HCT116 (cell line): ENCODE measurements around the gene NTNG1. TPM values are rescaled to one million over a fixed set of nuclear protein-coding genes. Genes with fewer than 3 reads are reported as not detected.

Experiments
- ATAC-seq: fragments of 200-7000 bp; cut with Tn5 transposase; 2 replicates; pipeline ENCODE4 v1.9.1; 2020; ENCODE audit warnings: mild to moderate bottlenecking, moderate library complexity
- BruUV-seq: library from RNA; stranded (reverse); fragments of 400-500 nt; replicated peaks from 2 replicates; lab custom pipeline; 2021; lab: Mats Ljungman, UMichigan
- CTCF ChIA-PET: fragments of 300-600 bp; sonication (Branson Sonifier 250); formaldehyde crosslinking; loops from one replicate; lab custom pipeline; 2021; ENCODE audit warnings: antibody characterized with exemption; lab: Charles Lee
- POLR2A ChIA-PET: fragments of 300-600, 350-600 bp; sonication (Branson Sonifier 250); formaldehyde crosslinking; loops from one replicate; lab custom pipeline; 2021; ENCODE audit warnings: antibody characterized with exemption; lab: Charles Lee
- RAD21 ChIA-PET, 2 experiments: fragments of 300-600 bp; sonication (Branson Sonifier 250); formaldehyde crosslinking; loops; one replicate each; lab custom pipeline; 2023; ENCODE audit warnings: low total read pairs in 2 of 2; ENCODE audit not compliant: uncharacterized antibody in 2 of 2, unreplicated experiment in 2 of 2, low non-redundant PET in 1 of 2; lab: Charles Lee
- DNase-seq: peaks from one replicate; pipeline ENCODE4 v3.0.0-alpha.2; 2010; ENCODE audit warnings: low read depth, low spot score
- H2AFZ ChIP-seq: fragments of 200-600 bp; shearing (Covaris generic), sonication (generic); 2 replicates; pipeline ENCODE4 v1.6.1; 2017; ENCODE audit warnings: low read depth, mixed run types, mixed read lengths, antibody characterized with exemption, low read length; ENCODE audit not compliant: poor library complexity, severe bottlenecking
- H3K27ac ChIP-seq: 2 replicates; pipeline ENCODE4 v1.5.1; 2012; ENCODE audit warnings: low read depth, low read length
- H3K27me3 ChIP-seq: fragments of 200-600 bp; sonication (generic); 2 replicates; pipeline ENCODE4 v1.6.1; 2016; ENCODE audit warnings: mixed run types, low read length, mixed read lengths; ENCODE audit not compliant: insufficient read depth
- H3K36me3 ChIP-seq, 2 experiments: fragments of 200-500 bp in 1 of 2; fragments of 200-600 bp in 1 of 2; sonication (Bioruptor generic) in 1 of 2; sonication (generic) in 1 of 2; 2 replicates each; pipeline versions ENCODE4 v1.5.1 to v1.6.1; 2014 to 2016; ENCODE audit warnings: low read length in 2 of 2, inconsistent platforms in 1 of 2, mixed read lengths in 1 of 2, mixed run types in 1 of 2; ENCODE audit not compliant: insufficient read depth in 2 of 2, control insufficient read depth in 1 of 2
- H3K4me1 ChIP-seq, 2 experiments: fragments of 200-600 bp in 1 of 2; sonication (generic) in 1 of 2; 2 replicates each; pipeline versions ENCODE4 v1.5.1 to v1.6.1; 2012 to 2017; ENCODE audit warnings: low read length in 2 of 2, inconsistent platforms in 1 of 2, mild to moderate bottlenecking in 1 of 2, mixed read lengths in 1 of 2, mixed run types in 1 of 2, moderate library complexity in 1 of 2; ENCODE audit not compliant: insufficient read depth in 2 of 2, control insufficient read depth in 1 of 2
- H3K4me2 ChIP-seq: fragments of 200-600 bp; sonication (generic); 2 replicates; pipeline ENCODE4 v1.6.1; 2017; ENCODE audit warnings: mixed run types, low read length, mixed read lengths
- H3K4me3 ChIP-seq, 2 experiments: fragments of 200-600 bp in 1 of 2; sonication (generic) in 1 of 2; replicated peaks in 1 of 2; 2 replicates each; pipeline ENCODE4 v1.5.1; 2011 to 2016; ENCODE audit warnings: low read length in 2 of 2, control low read depth in 1 of 2, low read depth in 1 of 2, mild to moderate bottlenecking in 1 of 2, mixed read lengths in 1 of 2, mixed run types in 1 of 2
- H3K79me2 ChIP-seq: fragments of 200-600 bp; sonication (generic); 2 replicates; pipeline ENCODE4 v1.6.1; 2017; ENCODE audit warnings: mild to moderate bottlenecking, mixed run types, low read length, moderate library complexity, mixed read lengths; ENCODE audit not compliant: insufficient read depth
- H3K9ac ChIP-seq: fragments of 200-600 bp; sonication (generic); 2 replicates; pipeline ENCODE4 v1.6.1; 2016; ENCODE audit warnings: low read length, mixed read lengths
- H3K9me2 ChIP-seq: fragments of 200-600 bp; sonication (generic), shearing (Covaris generic); 2 replicates; pipeline ENCODE4 v1.6.1; 2017; ENCODE audit warnings: mixed run types, mild to moderate bottlenecking, moderate library complexity; ENCODE audit not compliant: insufficient read depth
- H3K9me3 ChIP-seq, 2 experiments: fragments of 200-500 bp in 1 of 2; fragments of 200-600 bp in 1 of 2; sonication (Bioruptor generic) in 1 of 2; sonication (generic) in 1 of 2; 2 replicates each; pipeline ENCODE4 v1.6.1; 2014 to 2017; ENCODE audit warnings: low read length in 2 of 2, mixed read lengths in 2 of 2, inconsistent platforms in 1 of 2, low read depth in 1 of 2, mild to moderate bottlenecking in 1 of 2, mixed run types in 1 of 2, moderate library complexity in 1 of 2; ENCODE audit not compliant: control insufficient read depth in 1 of 2, insufficient read depth in 1 of 2
- H4K20me1 ChIP-seq: fragments of 200-600 bp; sonication (generic), shearing (Covaris generic); 2 replicates; pipeline ENCODE4 v1.6.1; 2017; ENCODE audit warnings: mixed run types, mild to moderate bottlenecking, moderate library complexity; ENCODE audit not compliant: insufficient read depth
- CBX3 ChIP-seq: IDR thresholded peaks from 2 replicates; pipeline ENCODE4 v1.6.1; 2012; ENCODE audit warnings: low read depth
- CEBPB ChIP-seq: IDR thresholded peaks from 2 replicates; pipeline ENCODE4 v1.6.1; 2012; ENCODE audit warnings: low read depth
- CTCF ChIP-seq, 3 experiments: fragments of 200-600 bp in 1 of 3; sonication (generic) in 1 of 3; IDR thresholded peaks in 2 of 3; conservative IDR thresholded peaks in 1 of 3; 2 replicates each; pipeline ENCODE4 v1.5.1; 2012 to 2017; ENCODE audit warnings: low read depth in 2 of 3, low read length in 2 of 3, antibody characterized with exemption in 1 of 3, borderline replicate concordance in 1 of 3, control low read depth in 1 of 3, mild to moderate bottlenecking in 1 of 3, mixed read lengths in 1 of 3, mixed run types in 1 of 3, moderate library complexity in 1 of 3; ENCODE audit not compliant: insufficient read depth in 1 of 3
- EZH2 ChIP-seq: fragments of 200-600 bp; sonication (generic); IDR thresholded peaks from 2 replicates; pipeline ENCODE4 v1.6.1; 2017; ENCODE audit warnings: antibody characterized with exemption, mixed run types
- FOSL1 ChIP-seq: IDR thresholded peaks from 2 replicates; pipeline ENCODE4 v1.6.1; 2012; ENCODE audit warnings: low read depth
- JUND ChIP-seq: IDR thresholded peaks from 2 replicates; pipeline ENCODE4 v1.6.1; 2012
- MAX ChIP-seq: IDR thresholded peaks from 2 replicates; pipeline ENCODE4 v1.6.1; 2012
- POLR2AphosphoS5 ChIP-seq: IDR thresholded peaks from 2 replicates; pipeline ENCODE4 v1.6.1; 2011; ENCODE audit warnings: mild to moderate bottlenecking, low read depth, low read length, moderate library complexity
- RAD21 ChIP-seq: IDR thresholded peaks from 2 replicates; pipeline ENCODE4 v1.6.1; 2012; ENCODE audit warnings: low read depth, mild to moderate bottlenecking
- SIN3A ChIP-seq: IDR thresholded peaks from 2 replicates; pipeline ENCODE4 v1.6.1; 2012; ENCODE audit warnings: low read depth
- SP1 ChIP-seq: IDR thresholded peaks from 2 replicates; pipeline ENCODE4 v1.6.1; 2012; ENCODE audit warnings: low read depth
- intact Hi-C: fragments of 100-400 bp; cut with micrococcal nuclease; formaldehyde crosslinking; loops from 2 replicates; pipeline ENCODE4 v1.10.0; 2022
- total RNA-seq: library from RNA; stranded (reverse); gene quantifications from one replicate; pipeline ENCODE4 v1.2.1, GENCODE V29; 2021; ENCODE audit not compliant: unreplicated experiment
- TF ChIP-seq, protein P1 (sequence below): IDR thresholded peaks from 2 replicates; pipeline ENCODE4 v1.6.1; 2012; ENCODE audit warnings: low read depth

NTNG1 gene
- total RNA-seq, 1 experiment from 2014 or later, result not detected

DNA sequence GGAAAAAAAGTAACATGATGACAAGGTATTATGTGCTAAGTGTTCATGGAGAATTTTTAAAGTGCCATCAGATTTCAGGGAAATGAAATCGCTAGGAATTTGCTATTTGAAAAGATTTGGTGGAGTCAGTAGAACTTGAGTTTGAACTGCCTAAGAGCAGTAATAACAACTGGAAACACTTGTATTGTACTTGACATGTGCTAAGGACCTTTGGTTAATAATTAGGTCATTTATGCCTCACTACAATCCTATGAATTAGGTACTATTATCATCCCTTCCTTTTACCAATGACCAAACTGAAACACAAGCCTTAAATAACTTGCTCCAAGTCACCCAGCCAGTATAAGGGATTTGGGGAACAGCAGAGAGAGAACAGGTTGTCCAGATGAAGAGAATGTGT lies 133.4 kb downstream of the NTNG1 start (continued):
- TF ChIP-seq POLR2AphosphoS5, result no peak

DNA sequence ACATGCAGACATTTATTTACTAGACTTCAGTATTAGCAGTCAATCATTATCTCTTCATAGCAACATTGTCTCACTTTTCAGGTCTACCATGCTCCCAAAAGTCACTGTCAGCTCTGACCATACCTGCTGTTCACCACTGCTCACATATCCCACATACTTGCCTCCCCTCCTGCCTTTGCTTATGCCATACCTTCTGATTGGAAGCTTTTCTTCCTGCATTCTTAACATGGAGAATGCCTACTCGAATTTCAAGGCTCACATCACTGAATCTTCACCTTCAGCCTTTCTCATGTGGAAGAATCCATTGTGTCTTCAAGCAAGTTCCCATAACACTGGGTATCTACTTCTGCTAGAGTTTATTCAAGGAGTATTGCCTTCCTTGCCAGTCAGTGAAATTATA lies 135.4 kb downstream of the NTNG1 start:
- ChIA-PET RAD21 (no interaction called here), POLR2A (no interaction called here), CTCF (no interaction called here)
- Histone ChIP-seq H3K4me1 (no peaks in the 10 kb centered on the region), H3K9me2 (no peaks in the 10 kb centered on the region), H3K27me3 (no peaks in the 10 kb centered on the region), H3K9ac (no peak overlapping the region), H3K79me2 (no peaks in the 10 kb centered on the region), H4K20me1 (no peaks in the 10 kb centered on the region), H3K36me3 (no peaks in the 10 kb centered on the region), H3K27ac (no peak overlapping the region), H3K4me2 (no peak overlapping the region), H3K9me3 (peaks cover 3 to 6% of the 10 kb centered on the region in 2 experiments; a peak in 2 of 4 replicates), H3K4me3 (no peak overlapping the region), H2AFZ (no peak overlapping the region)
- intact Hi-C loops, result no loop called here
- ATAC-seq (no peak), DNase-seq (no peak)
- BruUV-seq, result no TSS peak
- no peak for TF ChIP-seq MAX
- no peak for TF ChIP-seq CEBPB
- no peak for TF ChIP-seq SIN3A
- no peak for TF ChIP-seq CTCF (IDR thresholded peaks at IDR 0.05 in 2 of 3, conservative IDR thresholded peaks at IDR 0.05 in 1 of 3; ENCODE audit: borderline replicate concordance in 1 of 3, insufficient read depth in 1 of 3, low read depth in 2 of 3, low read length in 2 of 3)
- no peak for TF ChIP-seq EZH2
- no peak for TF ChIP-seq FOSL1
- TF ChIP-seq, protein P1, sequence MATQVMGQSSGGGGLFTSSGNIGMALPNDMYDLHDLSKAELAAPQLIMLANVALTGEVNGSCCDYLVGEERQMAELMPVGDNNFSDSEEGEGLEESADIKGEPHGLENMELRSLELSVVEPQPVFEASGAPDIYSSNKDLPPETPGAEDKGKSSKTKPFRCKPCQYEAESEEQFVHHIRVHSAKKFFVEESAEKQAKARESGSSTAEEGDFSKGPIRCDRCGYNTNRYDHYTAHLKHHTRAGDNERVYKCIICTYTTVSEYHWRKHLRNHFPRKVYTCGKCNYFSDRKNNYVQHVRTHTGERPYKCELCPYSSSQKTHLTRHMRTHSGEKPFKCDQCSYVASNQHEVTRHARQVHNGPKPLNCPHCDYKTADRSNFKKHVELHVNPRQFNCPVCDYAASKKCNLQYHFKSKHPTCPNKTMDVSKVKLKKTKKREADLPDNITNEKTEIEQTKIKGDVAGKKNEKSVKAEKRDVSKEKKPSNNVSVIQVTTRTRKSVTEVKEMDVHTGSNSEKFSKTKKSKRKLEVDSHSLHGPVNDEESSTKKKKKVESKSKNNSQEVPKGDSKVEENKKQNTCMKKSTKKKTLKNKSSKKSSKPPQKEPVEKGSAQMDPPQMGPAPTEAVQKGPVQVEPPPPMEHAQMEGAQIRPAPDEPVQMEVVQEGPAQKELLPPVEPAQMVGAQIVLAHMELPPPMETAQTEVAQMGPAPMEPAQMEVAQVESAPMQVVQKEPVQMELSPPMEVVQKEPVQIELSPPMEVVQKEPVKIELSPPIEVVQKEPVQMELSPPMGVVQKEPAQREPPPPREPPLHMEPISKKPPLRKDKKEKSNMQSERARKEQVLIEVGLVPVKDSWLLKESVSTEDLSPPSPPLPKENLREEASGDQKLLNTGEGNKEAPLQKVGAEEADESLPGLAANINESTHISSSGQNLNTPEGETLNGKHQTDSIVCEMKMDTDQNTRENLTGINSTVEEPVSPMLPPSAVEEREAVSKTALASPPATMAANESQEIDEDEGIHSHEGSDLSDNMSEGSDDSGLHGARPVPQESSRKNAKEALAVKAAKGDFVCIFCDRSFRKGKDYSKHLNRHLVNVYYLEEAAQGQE, result no peak
- no peak for TF ChIP-seq RAD21
- TF ChIP-seq CBX3, result no peak
- TF ChIP-seq SP1, result no peak
- TF ChIP-seq JUND, result no peak
